ENCODE data around the gene NPLOC4.
"Not testable (repeated sequence)": the region's sequence is repeated elsewhere in the genome, so short reads cannot be mapped to it uniquely, and the experiment has no call there.

NPLOC4 gene

DNA sequence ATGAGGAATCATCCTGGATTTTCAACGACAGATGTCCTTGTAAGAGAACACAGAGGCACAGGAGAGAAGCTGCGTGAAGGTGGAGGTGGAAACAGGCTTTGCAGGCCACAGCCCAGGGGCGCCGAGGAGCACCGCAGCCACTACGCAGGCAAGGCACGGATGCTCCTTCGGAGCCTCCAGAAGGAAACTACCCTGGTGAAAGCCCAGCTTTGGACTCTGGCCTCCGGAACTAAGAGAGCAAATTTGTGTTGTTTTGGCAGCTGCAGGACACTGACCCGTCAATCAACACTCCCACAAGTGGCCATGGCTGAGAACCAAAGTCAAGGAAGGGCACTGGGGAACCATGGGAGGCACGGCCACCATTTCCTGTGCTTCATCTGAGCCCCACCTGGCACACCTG, 43.2 kb upstream of the NPLOC4 start:
- Histone ChIP-seq H3K27me3 (ENCODE audit: control insufficient read depth, insufficient read depth, low read length) (no peaks in the 10 kb centered on the region), H3K9ac (no peak overlapping the region), H3K27ac (no peak overlapping the region), H2AFZ (no peak overlapping the region), H3K4me2 (ENCODE audit: low read length) (no peak overlapping the region), H3K4me1 (peaks cover 7% of the 10 kb centered on the region), H3K9me3 (ENCODE audit: control insufficient read depth, low read length) (no peaks in the 10 kb centered on the region), H3K36me3 (ENCODE audit: control insufficient read depth, insufficient read depth, low read length) (no peaks in the 10 kb centered on the region), H3K79me2 (peaks cover 18% of the 10 kb centered on the region), H3K4me3 (ENCODE audit: low read depth, low read length) (no peak overlapping the region)
- TF ChIP-seq CTCF (IDR thresholded peaks at IDR 0.05) = no peak

DNA sequence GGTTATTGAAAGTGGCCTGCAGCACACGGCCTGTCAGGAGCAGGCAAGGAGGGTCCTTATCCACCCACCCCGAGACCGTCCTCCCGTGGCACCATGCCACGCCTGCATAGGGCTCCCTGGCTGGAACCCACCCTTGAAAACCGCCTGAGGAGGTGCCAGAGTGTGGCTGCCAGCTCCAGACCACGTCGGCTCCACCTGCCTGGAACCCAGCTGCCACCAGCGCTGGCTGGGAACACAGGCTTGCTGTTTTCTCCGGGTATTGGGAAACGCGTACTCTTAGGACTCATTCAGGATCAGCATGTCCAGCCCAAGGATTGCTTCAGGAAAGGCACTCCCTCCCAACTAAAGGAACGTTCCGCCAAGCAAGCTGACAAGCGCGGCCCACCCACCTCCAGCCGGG, 40.0 kb upstream of the NPLOC4 start:
- no peaks in the 10 kb centered on the region for H3K9me3 ChIP-seq (ENCODE audit: control insufficient read depth, low read length)
- H3K27ac ChIP-seq = no peak overlapping the region
- no peak overlapping the region for H3K4me2 ChIP-seq (ENCODE audit: low read length)
- H3K36me3 ChIP-seq (ENCODE audit: control insufficient read depth, insufficient read depth, low read length) = no peaks in the 10 kb centered on the region
- no peaks in the 10 kb centered on the region for H3K27me3 ChIP-seq (ENCODE audit: control insufficient read depth, insufficient read depth, low read length)
- no peak overlapping the region for H3K9ac ChIP-seq
- no peak overlapping the region for H2AFZ ChIP-seq
- no peak for TF ChIP-seq CTCF (IDR thresholded peaks at IDR 0.05)
- H3K4me3 ChIP-seq (ENCODE audit: low read depth, low read length) = no peak overlapping the region
- peaks cover 2% of the 10 kb centered on the region for H3K79me2 ChIP-seq
- no peaks in the 10 kb centered on the region for H3K4me1 ChIP-seq

- not testable (repeated sequence) for H3K4me1 ChIP-seq; H3K36me3 ChIP-seq (ENCODE audit: control insufficient read depth, insufficient read depth, low read length); H3K79me2 ChIP-seq; H3K4me3 ChIP-seq (ENCODE audit: low read depth, low read length); H3K9me3 ChIP-seq (ENCODE audit: control insufficient read depth, low read length); H2AFZ ChIP-seq; H3K9ac ChIP-seq; H3K27me3 ChIP-seq (ENCODE audit: control insufficient read depth, insufficient read depth, low read length); H3K4me2 ChIP-seq (ENCODE audit: low read length); H3K27ac ChIP-seq
- peak; percentile 70 for TF ChIP-seq CTCF (IDR thresholded peaks at IDR 0.05)
Measured at GRCh38 chr17:81675515-81676221, 38.8 kb upstream of the NPLOC4 start.

- no peaks in the 10 kb centered on the region for H3K36me3 ChIP-seq (ENCODE audit: control insufficient read depth, insufficient read depth, low read length)
- H3K4me3 ChIP-seq (ENCODE audit: low read depth, low read length) = no peak overlapping the region
- no peaks in the 10 kb centered on the region for H3K4me1 ChIP-seq
- H3K27ac ChIP-seq = no peak overlapping the region
- no peak overlapping the region for H3K9ac ChIP-seq
- no peak for TF ChIP-seq CTCF (IDR thresholded peaks at IDR 0.05)
- H3K79me2 ChIP-seq = peaks cover 4% of the 10 kb centered on the region
- H3K27me3 ChIP-seq (ENCODE audit: control insufficient read depth, insufficient read depth, low read length) = no peaks in the 10 kb centered on the region
- no peak overlapping the region for H2AFZ ChIP-seq
- no peaks in the 10 kb centered on the region for H3K9me3 ChIP-seq (ENCODE audit: control insufficient read depth, low read length)
- no peak overlapping the region for H3K4me2 ChIP-seq (ENCODE audit: low read length)
Measured at GRCh38 chr17:81673561-81674258, 36.8 kb upstream of the NPLOC4 start.

DNA sequence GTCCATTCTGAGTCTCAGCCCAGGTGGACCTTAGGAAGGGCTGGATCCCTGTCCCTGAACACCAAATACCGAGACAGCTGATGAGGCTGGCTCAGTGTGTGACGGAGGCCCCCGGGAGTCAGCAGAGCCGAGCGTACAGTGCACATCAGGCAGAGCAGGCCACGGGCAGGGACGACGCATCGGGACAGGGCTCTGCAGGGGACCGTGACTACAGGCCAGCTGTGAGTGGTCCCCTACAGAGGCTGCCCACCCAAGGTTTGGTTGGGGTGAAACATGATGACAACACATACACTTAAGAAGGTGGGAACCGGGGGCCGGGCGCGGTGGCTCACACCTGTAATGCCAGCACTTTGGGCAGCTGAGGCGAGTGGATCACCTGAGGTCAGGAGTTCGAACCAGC, 36.0 kb upstream of the NPLOC4 start:
- Histone ChIP-seq H3K9me3 (ENCODE audit: control insufficient read depth, low read length) (no peaks in the 10 kb centered on the region), H3K36me3 (ENCODE audit: control insufficient read depth, insufficient read depth, low read length) (no peaks in the 10 kb centered on the region), H3K27me3 (ENCODE audit: control insufficient read depth, insufficient read depth, low read length) (no peaks in the 10 kb centered on the region), H3K4me2 (ENCODE audit: low read length) (no peak overlapping the region), H3K9ac (no peak overlapping the region), H3K79me2 (peaks cover 9% of the 10 kb centered on the region), H3K4me3 (ENCODE audit: low read depth, low read length) (no peak overlapping the region), H2AFZ (no peak overlapping the region), H3K27ac (no peak overlapping the region), H3K4me1 (no peaks in the 10 kb centered on the region)
- no peak for TF ChIP-seq CTCF (IDR thresholded peaks at IDR 0.05)
